Adrenal gland (tissue), 5 donors: Measurements from ENCODE around the gene KCNB1.

Experiments used
- CTCF ChIP-seq, 6 experiments: fragments of 450-650 bp in 4 of 6; fragments of 200-600 bp in 2 of 6; sonication (generic) in 1 of 6; IDR thresholded peaks; 1 replicate in 5 of 6; 2 replicates in 1 of 6; pipeline versions ENCODE4 v1.5.1 to v1.8.0; 2016 to 2021; ENCODE audit warnings: antibody characterized with exemption in 6 of 6, mild to moderate bottlenecking in 2 of 6, moderate library complexity in 1 of 6
- POLR2A ChIP-seq, 2 donors: fragments of 450-650 bp; IDR thresholded peaks; one replicate each; pipeline ENCODE4 v1.6.1; 2017; ENCODE audit warnings: antibody characterized with exemption in 2 of 2, mild to moderate bottlenecking in 2 of 2, moderate library complexity in 1 of 2
- donor health status: DM: no; HTN: no; CAD: no.

- no peak for TF ChIP-seq CTCF (IDR thresholded peaks at IDR 0.05)
- no peak for TF ChIP-seq POLR2A (IDR thresholded peaks at IDR 0.05)
Observed at GRCh38 chr20:49486064-49486463, 3.6 kb upstream of the KCNB1 start.
